GM21737 (cell line): ENCODE data around the gene CERKL.

Experiments used
- ATAC-seq: cut with Tn5 transposase; IDR thresholded peaks from one replicate; pipeline ENCODE4 v1.9.1; 2021; ENCODE audit warnings: mild to moderate bottlenecking, moderate library complexity; ENCODE audit not compliant: unreplicated experiment

The CERKL gene

GRCh38 chr2:181526014-181526413 is 130.9 kb downstream of the CERKL start:
- ATAC-seq, result no peak

DNA sequence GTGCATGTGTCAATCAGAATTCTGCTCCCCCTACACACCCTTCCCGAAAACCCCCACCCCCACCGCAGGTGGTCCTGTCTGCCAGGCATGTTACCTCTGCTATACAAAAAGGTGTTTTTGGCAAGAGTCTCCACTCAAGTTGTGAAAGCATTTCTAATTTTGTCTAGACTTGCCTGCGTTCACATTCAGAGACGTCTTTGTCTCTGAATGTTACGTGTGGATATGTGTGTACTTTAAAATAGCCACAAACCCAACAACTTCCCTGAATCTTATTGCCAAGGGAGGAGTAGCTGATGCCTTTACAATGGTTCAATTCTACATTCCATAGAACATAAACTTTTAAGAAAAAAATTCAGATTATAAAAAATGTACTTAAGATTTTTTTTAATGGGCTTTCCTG is 133.1 kb downstream of the CERKL start:
- no peak for ATAC-seq

GRCh38 chr2:181520253-181520652 is 136.7 kb downstream of the CERKL start:
- ATAC-seq, result no peak

GRCh38 chr2:181517685-181518301 is 139.1 kb downstream of the CERKL start:
- no peak for ATAC-seq

GRCh38 chr2:181516992-181517391 is 139.9 kb downstream of the CERKL start:
- ATAC-seq, result no peak

GRCh38 chr2:181515719-181516118 is 141.2 kb downstream of the CERKL start:
- ATAC-seq, result no peak

GRCh38 chr2:181500201-181500600 is 156.7 kb downstream of the CERKL start:
- ATAC-seq, result no peak

GRCh38 chr2:181499231-181499630 is 157.7 kb downstream of the CERKL start:
- no peak for ATAC-seq
